GM12801 (cell line): ENCODE measurements around the gene SYNE3.

Source experiments
- TF ChIP-seq, protein P1 (sequence below): IDR thresholded peaks from one replicate; pipeline ENCODE4 v1.5.1; 2011; ENCODE audit warnings: control low read depth; ENCODE audit not compliant: insufficient read length; ENCODE audit errors: extremely low read depth

Gene SYNE3

DNA sequence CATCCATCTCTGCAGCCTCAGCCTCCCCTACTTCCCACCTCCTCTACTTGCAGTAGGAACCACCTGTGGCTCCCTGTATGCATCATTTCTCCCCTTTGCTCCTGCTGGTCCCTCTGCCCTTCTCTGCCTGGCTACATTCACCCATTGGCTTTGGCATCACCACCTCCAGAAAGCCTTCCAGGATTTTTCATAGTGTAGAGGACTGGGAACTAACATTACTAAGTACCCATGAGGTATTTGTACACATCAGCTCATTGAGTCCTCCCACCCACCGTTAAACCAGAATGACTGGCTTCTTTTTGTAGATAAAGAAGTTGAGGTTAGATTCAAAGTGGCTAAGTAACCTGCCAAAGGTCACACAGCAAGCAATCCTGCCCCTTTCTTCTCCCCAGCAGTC is 17.1 kb downstream of the SYNE3 start:
- TF ChIP-seq, protein P1, sequence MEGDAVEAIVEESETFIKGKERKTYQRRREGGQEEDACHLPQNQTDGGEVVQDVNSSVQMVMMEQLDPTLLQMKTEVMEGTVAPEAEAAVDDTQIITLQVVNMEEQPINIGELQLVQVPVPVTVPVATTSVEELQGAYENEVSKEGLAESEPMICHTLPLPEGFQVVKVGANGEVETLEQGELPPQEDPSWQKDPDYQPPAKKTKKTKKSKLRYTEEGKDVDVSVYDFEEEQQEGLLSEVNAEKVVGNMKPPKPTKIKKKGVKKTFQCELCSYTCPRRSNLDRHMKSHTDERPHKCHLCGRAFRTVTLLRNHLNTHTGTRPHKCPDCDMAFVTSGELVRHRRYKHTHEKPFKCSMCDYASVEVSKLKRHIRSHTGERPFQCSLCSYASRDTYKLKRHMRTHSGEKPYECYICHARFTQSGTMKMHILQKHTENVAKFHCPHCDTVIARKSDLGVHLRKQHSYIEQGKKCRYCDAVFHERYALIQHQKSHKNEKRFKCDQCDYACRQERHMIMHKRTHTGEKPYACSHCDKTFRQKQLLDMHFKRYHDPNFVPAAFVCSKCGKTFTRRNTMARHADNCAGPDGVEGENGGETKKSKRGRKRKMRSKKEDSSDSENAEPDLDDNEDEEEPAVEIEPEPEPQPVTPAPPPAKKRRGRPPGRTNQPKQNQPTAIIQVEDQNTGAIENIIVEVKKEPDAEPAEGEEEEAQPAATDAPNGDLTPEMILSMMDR, result no peak

DNA sequence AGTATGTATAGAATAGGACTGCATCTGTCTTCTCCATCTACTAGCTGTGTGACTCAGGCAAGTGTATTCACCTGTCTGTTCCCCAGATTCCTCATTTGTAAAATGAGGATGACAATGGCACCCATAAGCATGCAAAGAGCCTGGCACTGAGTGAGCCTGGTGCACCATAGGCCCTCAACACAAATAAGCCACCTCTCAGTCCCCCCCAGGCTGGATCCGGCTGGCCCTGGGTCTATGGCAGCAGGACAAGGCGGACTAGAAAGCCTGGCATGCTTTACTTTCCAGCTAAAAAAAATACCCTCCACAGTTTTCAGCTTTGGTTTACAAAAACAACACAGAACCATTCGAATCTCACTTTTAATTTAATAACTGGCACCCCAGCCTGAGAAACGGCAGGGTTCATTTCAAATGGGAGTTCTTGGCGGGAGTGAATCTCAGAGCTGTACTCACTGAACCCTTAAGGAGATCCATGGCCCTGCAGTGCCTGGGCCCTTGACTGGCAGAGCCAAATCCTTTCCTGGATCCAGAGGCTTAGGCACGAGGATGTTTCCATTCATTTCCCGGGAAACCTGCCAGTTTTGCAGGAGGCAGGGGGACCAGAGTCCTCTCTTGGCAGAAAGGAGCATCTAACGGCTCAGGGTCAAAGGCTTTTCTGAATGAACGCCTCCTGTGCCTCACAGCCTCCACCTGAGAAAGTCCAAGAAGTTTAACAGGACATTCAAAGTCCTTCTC is 17.7 kb downstream of the SYNE3 start:
- TF ChIP-seq, protein P1, result no peak

DNA sequence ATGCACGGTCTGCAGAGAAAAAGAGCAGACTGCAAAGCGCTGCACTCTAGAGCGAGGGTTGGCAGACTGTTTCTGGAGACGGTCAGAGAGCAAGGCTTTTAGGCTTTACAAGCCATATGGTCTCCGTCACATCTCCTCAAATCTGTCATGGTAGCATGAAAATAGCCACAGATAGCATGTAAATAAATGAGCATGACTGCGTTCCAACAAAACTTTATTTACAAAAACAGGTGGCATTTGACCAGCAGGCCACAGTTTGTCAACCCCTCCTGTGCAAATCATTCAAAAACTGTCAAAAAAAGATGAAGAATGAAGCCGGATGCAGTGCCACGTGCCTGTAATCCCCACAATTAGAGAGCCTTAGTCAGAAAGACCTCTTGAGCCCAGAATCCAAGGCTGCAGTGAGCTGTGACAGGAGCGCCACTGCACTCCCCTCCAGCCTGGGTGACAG is 18.9 kb downstream of the SYNE3 start:
- TF ChIP-seq, protein P1, result no peak

DNA sequence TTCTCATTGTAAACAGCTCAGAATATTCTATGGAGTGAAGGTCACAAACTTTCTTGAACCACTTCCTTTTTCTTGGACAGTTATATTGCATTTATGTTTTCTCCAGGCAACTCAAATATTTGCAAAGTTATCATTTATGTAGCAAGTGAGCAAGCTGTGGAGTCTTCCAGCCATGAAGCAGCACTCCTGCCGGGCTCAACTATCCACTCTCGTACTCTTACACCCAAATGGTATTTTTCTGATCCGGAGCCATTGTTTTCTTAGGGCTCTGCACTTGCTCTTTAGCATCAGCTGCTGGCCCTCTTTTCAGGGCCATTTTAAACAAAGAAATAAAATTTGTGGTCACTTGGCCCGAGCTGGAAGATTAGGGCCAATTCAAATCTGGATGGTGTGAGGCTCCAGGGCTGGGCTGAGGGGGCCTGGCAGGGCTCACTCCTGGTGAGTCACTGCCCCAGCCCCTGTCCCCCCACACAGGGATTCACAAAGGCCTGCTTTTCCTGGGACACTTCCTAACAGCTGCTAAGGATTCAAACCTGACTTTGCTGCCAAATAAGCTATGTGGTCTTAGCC is 19.7 kb downstream of the SYNE3 start:
- TF ChIP-seq, protein P1, result no peak

DNA sequence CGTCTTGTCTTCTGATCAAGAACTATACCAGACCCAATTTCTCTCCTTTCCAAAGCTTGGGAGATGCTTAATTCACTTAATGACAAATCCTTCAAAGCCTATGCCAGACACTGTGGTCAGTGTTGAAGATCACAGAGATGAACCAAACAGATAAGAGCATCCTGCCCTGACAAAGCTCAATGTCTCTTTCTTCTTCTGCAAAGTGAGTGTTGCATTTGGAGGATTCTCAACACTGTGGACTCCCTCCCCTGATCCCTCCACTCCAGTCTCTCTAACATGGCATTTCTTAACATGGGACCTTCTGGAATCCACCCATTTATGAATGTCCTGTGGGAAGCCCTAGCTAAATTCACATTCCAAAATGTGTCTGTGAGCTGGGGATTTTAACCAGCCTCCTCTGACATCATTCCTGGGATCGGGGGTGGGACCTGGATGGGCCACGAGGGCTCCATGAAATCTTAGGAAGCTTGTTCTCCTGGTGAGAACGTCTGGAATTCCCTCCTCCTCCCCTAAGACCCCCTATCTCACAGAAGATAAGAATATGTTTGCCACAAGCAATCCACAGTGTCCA is 20.3 kb downstream of the SYNE3 start:
- TF ChIP-seq, protein P1, result no peak

DNA sequence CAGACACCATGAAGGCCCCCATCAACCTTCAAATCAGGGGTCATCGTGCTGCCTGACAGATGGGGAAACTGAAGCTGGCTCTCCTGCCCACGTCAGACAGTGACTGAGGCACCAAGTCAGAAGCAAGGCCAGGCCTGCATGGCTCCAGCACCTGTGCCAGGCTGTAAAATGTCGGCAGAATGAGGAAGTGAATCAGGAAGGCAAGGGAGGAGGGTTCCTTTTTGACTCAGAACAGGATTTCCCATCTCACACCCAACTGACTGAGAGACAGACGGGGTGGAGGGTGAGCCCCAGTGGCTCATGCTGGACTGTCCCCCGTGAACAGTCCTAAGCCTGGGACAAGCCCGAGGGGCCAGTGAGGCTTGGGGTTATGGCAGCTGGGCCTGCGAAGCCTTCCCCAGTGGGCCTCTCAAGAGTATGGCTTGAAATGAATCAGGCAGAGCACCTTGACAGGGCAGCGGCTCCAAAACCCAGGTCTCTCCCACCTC is 20.9 kb downstream of the SYNE3 start:
- TF ChIP-seq, protein P1, result no peak

DNA sequence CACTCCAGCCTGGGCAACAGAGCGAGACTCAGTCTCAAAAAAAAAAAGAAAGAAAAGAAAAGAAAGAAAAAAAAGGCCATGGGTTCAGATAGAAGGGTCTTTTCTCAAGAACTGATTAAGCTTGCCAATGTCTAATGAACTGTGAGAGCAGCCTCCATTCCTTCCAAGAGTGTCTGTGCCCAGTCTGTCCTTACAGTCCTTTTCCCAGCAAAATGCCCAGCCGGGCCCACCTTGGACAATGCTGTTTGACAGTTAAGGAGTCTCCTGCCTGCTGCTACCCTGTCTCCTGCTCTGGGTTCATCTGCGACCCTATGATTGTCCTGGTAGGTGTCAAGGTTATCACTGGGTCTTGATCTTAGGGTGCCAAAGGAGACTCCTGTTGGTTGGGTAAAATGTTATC is 21.4 kb downstream of the SYNE3 start:
- TF ChIP-seq, protein P1, result no peak
